NCI-H1417 treated with DMSO at 0.1 percent for 48 hours (cell line): ENCODE data around the gene SMTNL1.

Experiments
- DNase-seq: peaks from one replicate; lab custom pipeline; 2025; lab: John Stamatoyannopoulos, UW

SMTNL1 gene

GRCh38 chr11:57588046-57588710, 50.8 kb downstream of the SMTNL1 start:
- DNase-seq, result no peak

- DNase-seq, result no peak
Observed at GRCh38 chr11:57596266-57596885, 59.0 kb downstream of the SMTNL1 start.

GRCh38 chr11:57597461-57597915, 60.1 kb downstream of the SMTNL1 start, which contains the start of gene SERPING1:
Gene SERPING1, plus strand, starts transcription at chr11:57597685. Its CDS starts 586 bp downstream, at chr11:57598271.
- DNase-seq, result no peak

- no peak for DNase-seq
Observed at GRCh38 chr11:57597916-57598830, 60.8 kb downstream of the SMTNL1 start.

GRCh38 chr11:57598831-57599155, 61.4 kb downstream of the SMTNL1 start:
- no peak for DNase-seq

- DNase-seq, result no peak
Observed at GRCh38 chr11:57599381-57599780, 62.0 kb downstream of the SMTNL1 start.
